K562 (cell line): ENCODE results near the gene NACC1.

Experiments
- DIDO1 ChIP-seq: fragments of 450-650 bp; IDR thresholded peaks from 2 replicates; pipeline ENCODE4 v1.6.1; 2016; ENCODE audit warnings: low read depth, missing biosample characterization, missing genetic modification characterization
- HDAC6 ChIP-seq: IDR thresholded peaks from 2 replicates; pipeline ENCODE4 v1.6.1; 2012; ENCODE audit warnings: low read depth, mild to moderate bottlenecking, control low read depth, inconsistent platforms, low read length, moderate library complexity
- KDM1A ChIP-seq, 2 experiments: fragments of 450-650 bp; IDR thresholded peaks; 2 replicates each; pipeline ENCODE4 v1.6.1; 2016; ENCODE audit warnings: mild to moderate bottlenecking in 2 of 2
- SMARCA4 ChIP-seq: fragments of 450-650 bp; IDR thresholded peaks from 2 replicates; pipeline ENCODE4 v1.6.1; 2016
- ZFP36 ChIP-seq: fragments of 150-350 bp; IDR thresholded peaks from 2 replicates; pipeline ENCODE4 v1.6.1; 2018; ENCODE audit warnings: low read length, low read depth; ENCODE audit not compliant: partially characterized antibody
- TF ChIP-seq, protein P1 (sequence below), 3 experiments: IDR thresholded peaks in 2 of 3; conservative IDR thresholded peaks in 1 of 3; 2 replicates each; pipeline ENCODE4 v1.5.1; 2011 to 2012; ENCODE audit warnings: low read length in 3 of 3, mild to moderate bottlenecking in 3 of 3, control low read depth in 2 of 3, improper control_type of control experiment in 1 of 3, inconsistent platforms in 1 of 3, low read depth in 1 of 3, mixed read lengths in 1 of 3, moderate library complexity in 1 of 3; ENCODE audit not compliant: insufficient read depth in 2 of 3

DNA sequence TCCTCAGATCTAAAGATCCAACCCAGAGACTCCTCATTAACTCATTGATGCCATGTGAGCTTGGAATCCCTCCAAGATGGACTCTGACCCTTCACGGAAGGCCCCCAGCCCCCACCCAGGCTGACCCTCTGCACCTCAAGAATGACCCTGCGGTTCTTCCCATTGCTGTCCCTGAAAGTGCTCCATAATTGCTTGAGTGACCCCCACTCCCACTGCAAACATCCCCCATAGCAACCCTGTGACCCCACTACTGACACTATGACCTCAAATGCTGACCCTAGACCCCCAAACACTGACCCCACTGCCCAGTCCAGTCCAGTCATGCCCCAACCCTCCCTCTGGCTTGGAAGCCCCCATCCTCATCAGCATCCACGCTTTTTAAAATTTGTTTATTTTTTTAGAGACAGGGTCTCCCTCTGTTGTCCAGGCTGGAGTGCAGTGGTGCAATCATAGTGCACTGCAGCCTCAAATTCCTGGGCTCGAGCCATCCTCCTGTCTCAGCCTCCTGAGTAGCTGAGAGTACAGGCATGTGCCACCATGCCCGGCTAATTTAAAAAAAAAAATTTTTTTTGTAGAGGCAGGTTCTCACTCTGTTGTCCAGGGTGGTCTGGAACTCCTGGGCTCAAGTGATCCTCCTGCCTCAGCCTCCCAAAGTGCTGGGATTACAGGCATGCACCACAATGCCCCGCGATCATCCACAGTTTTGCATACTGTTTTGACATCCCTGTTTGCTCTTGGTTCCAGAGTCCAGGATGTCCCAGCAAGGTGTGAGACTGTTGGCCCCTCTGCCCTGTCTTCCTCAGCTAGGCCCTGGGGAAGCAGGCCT is 16.3 kb upstream of the NACC1 start:
- TF ChIP-seq ZFP36 = no peak
- no peak for TF ChIP-seq HDAC6
- TF ChIP-seq, protein P1, sequence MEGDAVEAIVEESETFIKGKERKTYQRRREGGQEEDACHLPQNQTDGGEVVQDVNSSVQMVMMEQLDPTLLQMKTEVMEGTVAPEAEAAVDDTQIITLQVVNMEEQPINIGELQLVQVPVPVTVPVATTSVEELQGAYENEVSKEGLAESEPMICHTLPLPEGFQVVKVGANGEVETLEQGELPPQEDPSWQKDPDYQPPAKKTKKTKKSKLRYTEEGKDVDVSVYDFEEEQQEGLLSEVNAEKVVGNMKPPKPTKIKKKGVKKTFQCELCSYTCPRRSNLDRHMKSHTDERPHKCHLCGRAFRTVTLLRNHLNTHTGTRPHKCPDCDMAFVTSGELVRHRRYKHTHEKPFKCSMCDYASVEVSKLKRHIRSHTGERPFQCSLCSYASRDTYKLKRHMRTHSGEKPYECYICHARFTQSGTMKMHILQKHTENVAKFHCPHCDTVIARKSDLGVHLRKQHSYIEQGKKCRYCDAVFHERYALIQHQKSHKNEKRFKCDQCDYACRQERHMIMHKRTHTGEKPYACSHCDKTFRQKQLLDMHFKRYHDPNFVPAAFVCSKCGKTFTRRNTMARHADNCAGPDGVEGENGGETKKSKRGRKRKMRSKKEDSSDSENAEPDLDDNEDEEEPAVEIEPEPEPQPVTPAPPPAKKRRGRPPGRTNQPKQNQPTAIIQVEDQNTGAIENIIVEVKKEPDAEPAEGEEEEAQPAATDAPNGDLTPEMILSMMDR (IDR thresholded peaks at IDR 0.05 in 2 of 3, conservative IDR thresholded peaks at IDR 0.05 in 1 of 3; ENCODE audit: insufficient read depth in 2 of 3, low read depth in 1 of 3, low read length in 3 of 3) = no peak
- 0 out of 2 replicates have a peak, but pooled peaks have one; percentile 12 for TF ChIP-seq SMARCA4
- no peak for TF ChIP-seq DIDO1 (tag)
- 0 out of 4 replicates have a peak, but pooled peaks of 1 of the 2 experiments have one; percentile 22 for TF ChIP-seq KDM1A (IDR thresholded peaks at IDR 0.05)
